GM12873 (cell line): ENCODE measurements around the gene NKD1.

Experiments used
- TF ChIP-seq, protein P1 (sequence below): IDR thresholded peaks from 2 replicates; pipeline ENCODE4 v1.5.1; 2012; ENCODE audit warnings: low read depth, mild to moderate bottlenecking, moderate library complexity, low read length, control low read depth; ENCODE audit not compliant: insufficient read depth; ENCODE audit errors: missing control alignments

Gene NKD1

DNA sequence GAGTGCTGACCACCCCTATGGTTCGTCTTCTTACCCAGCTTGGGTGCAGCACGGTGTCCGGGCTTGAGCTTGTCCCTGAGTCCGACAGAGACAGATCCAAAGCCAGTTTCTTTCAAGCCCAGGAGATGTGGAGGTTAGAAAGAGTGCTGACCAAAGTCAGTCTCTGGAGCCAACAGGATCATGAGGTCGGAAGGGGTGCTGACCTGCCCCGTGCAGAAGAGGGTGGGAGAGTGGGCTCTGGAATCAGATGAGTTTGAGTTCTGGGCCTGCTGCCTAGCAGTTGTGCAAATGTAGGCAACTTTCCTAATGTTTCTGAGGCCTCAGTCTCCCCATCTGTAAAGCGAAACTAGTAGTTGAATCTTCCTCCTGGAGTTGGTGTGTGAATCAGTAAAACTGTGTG lies 24.5 kb downstream of the NKD1 start:
- TF ChIP-seq, protein P1, sequence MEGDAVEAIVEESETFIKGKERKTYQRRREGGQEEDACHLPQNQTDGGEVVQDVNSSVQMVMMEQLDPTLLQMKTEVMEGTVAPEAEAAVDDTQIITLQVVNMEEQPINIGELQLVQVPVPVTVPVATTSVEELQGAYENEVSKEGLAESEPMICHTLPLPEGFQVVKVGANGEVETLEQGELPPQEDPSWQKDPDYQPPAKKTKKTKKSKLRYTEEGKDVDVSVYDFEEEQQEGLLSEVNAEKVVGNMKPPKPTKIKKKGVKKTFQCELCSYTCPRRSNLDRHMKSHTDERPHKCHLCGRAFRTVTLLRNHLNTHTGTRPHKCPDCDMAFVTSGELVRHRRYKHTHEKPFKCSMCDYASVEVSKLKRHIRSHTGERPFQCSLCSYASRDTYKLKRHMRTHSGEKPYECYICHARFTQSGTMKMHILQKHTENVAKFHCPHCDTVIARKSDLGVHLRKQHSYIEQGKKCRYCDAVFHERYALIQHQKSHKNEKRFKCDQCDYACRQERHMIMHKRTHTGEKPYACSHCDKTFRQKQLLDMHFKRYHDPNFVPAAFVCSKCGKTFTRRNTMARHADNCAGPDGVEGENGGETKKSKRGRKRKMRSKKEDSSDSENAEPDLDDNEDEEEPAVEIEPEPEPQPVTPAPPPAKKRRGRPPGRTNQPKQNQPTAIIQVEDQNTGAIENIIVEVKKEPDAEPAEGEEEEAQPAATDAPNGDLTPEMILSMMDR: no peak

GRCh38 chr16:50573279-50573678 lies 25.1 kb downstream of the NKD1 start:
- TF ChIP-seq, protein P1: no peak

DNA sequence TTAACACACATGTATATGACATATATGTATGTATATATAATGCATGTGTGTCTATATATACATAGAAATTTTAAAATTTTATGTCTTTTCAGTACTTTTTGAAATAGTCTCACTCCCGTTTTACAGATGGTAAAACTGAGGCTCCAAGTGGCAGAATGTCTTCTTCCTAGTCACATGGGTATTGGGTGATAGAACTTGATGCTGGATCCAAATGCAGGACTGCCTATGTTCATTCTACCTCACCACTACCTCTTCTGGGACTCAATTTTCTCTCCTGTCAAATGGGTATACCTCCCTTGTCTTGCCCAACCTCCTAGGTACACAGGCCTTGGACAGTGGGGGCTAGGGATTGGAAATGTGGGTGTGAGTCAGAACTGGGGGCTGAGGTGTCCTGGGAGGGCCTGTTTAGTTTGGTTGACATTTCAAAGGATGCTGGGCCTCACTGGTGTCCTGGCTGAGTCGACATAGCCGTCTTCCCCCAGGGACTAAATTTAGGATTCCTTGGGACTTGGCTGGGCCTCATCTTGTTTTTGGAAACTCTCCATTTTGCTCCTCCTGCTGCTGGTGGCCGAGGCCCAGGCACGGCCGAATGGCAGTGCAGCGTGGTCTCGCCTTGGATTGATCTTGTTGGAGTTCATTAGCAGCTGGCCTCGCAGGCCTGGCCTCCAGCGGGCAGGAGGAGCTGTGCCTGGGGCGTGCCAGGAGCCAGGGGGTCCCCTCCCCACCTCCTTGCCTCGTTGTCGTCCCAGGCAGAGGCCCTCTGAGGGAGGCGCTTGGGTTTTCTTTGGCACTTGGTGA lies 25.9 kb downstream of the NKD1 start:
- TF ChIP-seq, protein P1: no peak

- TF ChIP-seq, protein P1: no peak
Observed at GRCh38 chr16:50574745-50575136, 26.5 kb downstream of the NKD1 start.

DNA sequence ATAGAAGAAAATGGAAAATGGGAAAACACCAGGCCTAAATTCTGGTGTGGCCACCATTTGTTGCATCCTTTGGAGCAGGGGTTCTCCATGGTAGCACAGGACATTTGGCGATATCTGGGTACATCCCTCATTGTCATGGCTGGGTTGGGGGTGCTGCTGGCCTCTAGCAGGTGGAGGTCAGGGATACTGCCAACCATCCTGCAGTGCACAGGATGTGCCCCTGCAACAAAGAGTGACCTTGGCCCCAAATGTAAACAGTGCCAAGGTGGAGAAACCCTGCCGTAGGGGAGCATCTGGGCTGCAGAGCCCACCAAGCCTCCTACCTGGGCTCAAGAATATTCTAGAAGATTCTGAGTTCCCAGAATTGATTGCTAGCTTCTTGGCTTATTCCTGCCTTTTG lies 27.5 kb downstream of the NKD1 start:
- TF ChIP-seq, protein P1: no peak

DNA sequence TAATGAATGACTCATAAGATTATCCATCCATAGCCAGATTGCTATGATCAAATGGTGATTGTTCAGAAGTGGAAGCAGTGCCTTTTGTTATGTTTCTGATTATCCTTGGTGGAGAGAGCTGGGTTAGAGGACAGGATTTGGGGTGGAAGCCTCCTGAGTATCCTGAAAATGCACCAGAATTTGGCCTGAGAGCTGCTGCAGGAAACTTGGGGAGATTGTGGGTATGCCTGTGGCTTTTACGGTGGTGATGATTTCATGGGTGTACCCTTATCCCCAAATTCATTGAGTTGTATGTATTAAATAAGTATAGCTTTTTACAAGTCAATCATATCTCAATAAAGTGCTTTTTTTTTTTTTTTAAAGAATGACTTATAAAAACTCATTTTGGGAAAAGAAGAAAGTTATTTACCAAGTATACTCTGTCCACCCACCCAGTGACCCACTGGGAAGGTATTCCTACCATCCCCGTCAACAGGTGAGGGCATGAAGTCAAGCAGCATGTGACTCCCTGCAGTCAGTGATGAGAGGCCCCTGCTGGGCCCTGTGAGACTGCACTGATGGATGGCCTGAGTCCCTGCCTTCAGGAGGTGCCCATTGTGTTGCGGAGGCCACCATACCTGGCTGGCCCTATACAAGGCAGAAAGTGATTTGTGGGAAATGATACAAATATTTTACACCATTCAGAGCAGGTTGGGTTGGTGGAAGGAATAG lies 28.4 kb downstream of the NKD1 start:
- TF ChIP-seq, protein P1: no peak

DNA sequence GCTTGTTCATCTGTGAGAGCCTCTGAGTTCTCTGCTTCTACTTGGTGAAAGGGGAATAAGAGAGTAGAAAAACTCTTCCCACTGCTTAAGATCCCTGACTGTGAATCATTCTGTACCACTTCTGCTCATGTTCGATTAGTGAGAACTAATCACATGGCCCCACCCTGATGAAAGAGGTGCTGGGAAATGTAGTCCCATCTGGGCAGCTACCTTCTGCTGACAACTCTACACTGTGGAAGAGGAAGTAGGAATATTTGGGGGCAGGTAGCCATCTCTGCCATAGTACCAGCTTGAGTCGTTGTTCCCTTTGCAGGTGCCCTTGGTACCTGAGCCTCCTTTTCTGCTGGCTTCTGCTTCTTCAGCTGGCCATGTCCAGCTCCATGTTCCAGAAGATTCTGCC lies 29.9 kb downstream of the NKD1 start:
- TF ChIP-seq, protein P1: no peak
